ENCODE results near the gene UCK2.

The UCK2 gene

GRCh38 chr1:165807613-165808012, 19.8 kb upstream of the UCK2 start:
- H2AFZ ChIP-seq (ENCODE audit: low read length): no peak overlapping the region
- no peaks in the 10 kb centered on the region for H3F3A ChIP-seq (ENCODE audit: insufficient read depth, low read length)
- no peaks in the 10 kb centered on the region for H3K79me2 ChIP-seq (ENCODE audit: low read length)
- DNase-seq: no peak
- H3K36me3 ChIP-seq (replicated peaks; ENCODE audit: insufficient read depth, low read length): no peaks in the 10 kb centered on the region
- H3K9me3 ChIP-seq (replicated peaks; ENCODE audit: insufficient read depth, low read length): no peaks in the 10 kb centered on the region
- no peaks in the 10 kb centered on the region for H4K20me1 ChIP-seq (ENCODE audit: insufficient read depth, low read length)
- no peaks in the 10 kb centered on the region for H3K27me3 ChIP-seq (replicated peaks; ENCODE audit: insufficient read depth, low read length)
- no peaks in the 10 kb centered on the region for H3K4me1 ChIP-seq (ENCODE audit: low read length)
- no peak overlapping the region for H3K4me3 ChIP-seq (ENCODE audit: low read length)
- H3K27ac ChIP-seq (ENCODE audit: low read length): no peak overlapping the region
- TF ChIP-seq EZH2 (optimal IDR thresholded peaks at IDR 0.05; ENCODE audit: low read depth, low read length) (no peak), EZH2phosphoT487 (IDR thresholded peaks at IDR 0.05; ENCODE audit: low read length) (no peak), CTCF (IDR thresholded peaks at IDR 0.05; ENCODE audit: low read length) (no peak)
- H3K9ac ChIP-seq (ENCODE audit: low read length): no peak overlapping the region
- H3K4me2 ChIP-seq (ENCODE audit: low read depth, low read length): no peak overlapping the region
- no peaks in the 10 kb centered on the region for H3K9me2 ChIP-seq (replicated peaks; ENCODE audit: insufficient read depth, low read length)

- H4K20me1 ChIP-seq (ENCODE audit: insufficient read depth, low read length): no peaks in the 10 kb centered on the region
- no peak overlapping the region for H3K4me3 ChIP-seq (ENCODE audit: low read length)
- H3K9me2 ChIP-seq (replicated peaks; ENCODE audit: insufficient read depth, low read length): no peaks in the 10 kb centered on the region
- H2AFZ ChIP-seq (ENCODE audit: low read length): no peak overlapping the region
- H3K27ac ChIP-seq (ENCODE audit: low read length): no peak overlapping the region
- H3K9me3 ChIP-seq (replicated peaks; ENCODE audit: insufficient read depth, low read length): no peaks in the 10 kb centered on the region
- H3K4me2 ChIP-seq (ENCODE audit: low read depth, low read length): no peak overlapping the region
- no peaks in the 10 kb centered on the region for H3K4me1 ChIP-seq (ENCODE audit: low read length)
- no peaks in the 10 kb centered on the region for H3F3A ChIP-seq (ENCODE audit: insufficient read depth, low read length)
- no peak overlapping the region for H3K9ac ChIP-seq (ENCODE audit: low read length)
- DNase-seq: no peak
- H3K79me2 ChIP-seq (ENCODE audit: low read length): no peaks in the 10 kb centered on the region
- no peaks in the 10 kb centered on the region for H3K27me3 ChIP-seq (replicated peaks; ENCODE audit: insufficient read depth, low read length)
- no peak for TF ChIP-seq EZH2phosphoT487 (IDR thresholded peaks at IDR 0.05; ENCODE audit: low read length)
- TF ChIP-seq CTCF (IDR thresholded peaks at IDR 0.05; ENCODE audit: low read length): no peak
- no peak for TF ChIP-seq EZH2 (optimal IDR thresholded peaks at IDR 0.05; ENCODE audit: low read depth, low read length)
- H3K36me3 ChIP-seq (replicated peaks; ENCODE audit: insufficient read depth, low read length): no peaks in the 10 kb centered on the region
These were observed 11.7 kb upstream of the UCK2 start for GRCh38 chr1:165815725-165816124.

GRCh38 chr1:165816157-165816556, 11.3 kb upstream of the UCK2 start:
- Histone ChIP-seq H3K36me3 (replicated peaks; ENCODE audit: insufficient read depth, low read length) (no peaks in the 10 kb centered on the region), H3K27ac (ENCODE audit: low read length) (no peak overlapping the region), H3F3A (ENCODE audit: insufficient read depth, low read length) (no peaks in the 10 kb centered on the region), H3K9ac (ENCODE audit: low read length) (no peak overlapping the region), H3K79me2 (ENCODE audit: low read length) (no peaks in the 10 kb centered on the region), H3K9me2 (replicated peaks; ENCODE audit: insufficient read depth, low read length) (no peaks in the 10 kb centered on the region), H3K4me1 (ENCODE audit: low read length) (no peaks in the 10 kb centered on the region), H4K20me1 (ENCODE audit: insufficient read depth, low read length) (no peaks in the 10 kb centered on the region), H3K9me3 (replicated peaks; ENCODE audit: insufficient read depth, low read length) (no peaks in the 10 kb centered on the region), H3K4me2 (ENCODE audit: low read depth, low read length) (no peak overlapping the region), H3K27me3 (replicated peaks; ENCODE audit: insufficient read depth, low read length) (no peaks in the 10 kb centered on the region), H3K4me3 (ENCODE audit: low read length) (no peak overlapping the region), H2AFZ (ENCODE audit: low read length) (no peak overlapping the region)
- DNase-seq: no peak
- TF ChIP-seq EZH2 (optimal IDR thresholded peaks at IDR 0.05; ENCODE audit: low read depth, low read length) (no peak), EZH2phosphoT487 (IDR thresholded peaks at IDR 0.05; ENCODE audit: low read length) (no peak), CTCF (IDR thresholded peaks at IDR 0.05; ENCODE audit: low read length) (no peak)

Data from MM.1S (cell line).